C4-2B (cell line): ENCODE results near the gene SPECC1L.

ENCODE experiments used
- ZFX ChIP-seq: fragments of 450-650 bp; IDR thresholded peaks from 2 replicates; pipeline ENCODE4 v1.6.1; 2017
- TF ChIP-seq, protein P1 (sequence below): fragments of 450-650 bp; conservative IDR thresholded peaks from 2 replicates; pipeline ENCODE4 v1.5.1; 2017; ENCODE audit warnings: mild to moderate bottlenecking

DNA sequence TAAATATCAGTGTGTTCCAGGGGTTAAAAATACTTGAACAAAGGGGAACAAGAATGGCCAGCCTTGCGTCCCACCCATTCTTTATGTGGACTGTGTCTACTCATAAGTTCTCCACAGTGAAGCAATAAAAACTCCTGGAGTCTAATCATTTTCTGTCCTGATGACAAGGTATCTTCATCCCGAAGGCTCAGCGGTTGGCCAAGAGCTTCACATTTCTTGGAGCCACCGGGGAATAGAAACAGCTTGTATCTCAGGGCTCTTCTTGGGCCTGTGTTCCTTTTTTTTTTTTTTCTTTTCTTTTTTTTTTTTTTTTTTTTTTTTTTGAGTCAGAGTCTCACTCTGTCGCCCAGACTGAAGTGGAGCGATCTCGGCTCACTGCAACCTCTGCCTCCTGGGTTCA, 119.9 kb downstream of the SPECC1L start:
- no peak for TF ChIP-seq ZFX
- TF ChIP-seq, protein P1, sequence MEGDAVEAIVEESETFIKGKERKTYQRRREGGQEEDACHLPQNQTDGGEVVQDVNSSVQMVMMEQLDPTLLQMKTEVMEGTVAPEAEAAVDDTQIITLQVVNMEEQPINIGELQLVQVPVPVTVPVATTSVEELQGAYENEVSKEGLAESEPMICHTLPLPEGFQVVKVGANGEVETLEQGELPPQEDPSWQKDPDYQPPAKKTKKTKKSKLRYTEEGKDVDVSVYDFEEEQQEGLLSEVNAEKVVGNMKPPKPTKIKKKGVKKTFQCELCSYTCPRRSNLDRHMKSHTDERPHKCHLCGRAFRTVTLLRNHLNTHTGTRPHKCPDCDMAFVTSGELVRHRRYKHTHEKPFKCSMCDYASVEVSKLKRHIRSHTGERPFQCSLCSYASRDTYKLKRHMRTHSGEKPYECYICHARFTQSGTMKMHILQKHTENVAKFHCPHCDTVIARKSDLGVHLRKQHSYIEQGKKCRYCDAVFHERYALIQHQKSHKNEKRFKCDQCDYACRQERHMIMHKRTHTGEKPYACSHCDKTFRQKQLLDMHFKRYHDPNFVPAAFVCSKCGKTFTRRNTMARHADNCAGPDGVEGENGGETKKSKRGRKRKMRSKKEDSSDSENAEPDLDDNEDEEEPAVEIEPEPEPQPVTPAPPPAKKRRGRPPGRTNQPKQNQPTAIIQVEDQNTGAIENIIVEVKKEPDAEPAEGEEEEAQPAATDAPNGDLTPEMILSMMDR: no peak
